ENCODE results near the gene OTC. TPM values are rescaled to one million over a fixed set of nuclear protein-coding genes. Genes with fewer than 3 reads are reported as not detected.

Gene OTC
- polyA plus RNA-seq, 1 donor (not counting 4 experiments of a cell fraction or from before 2014, with no cell fraction given) = not detected

- no peaks in the 10 kb centered on the region for H3K27me3 ChIP-seq (ENCODE audit: control insufficient read depth, extremely low read depth, insufficient read depth, low read length)
- no peak for TF ChIP-seq EZH2 (IDR thresholded peaks at IDR 0.05; ENCODE audit: low read length)
- no peak for TF ChIP-seq CTCF (optimal IDR thresholded peaks at IDR 0.05 in 1 of 3, IDR thresholded peaks at IDR 0.05 in 1 of 3, conservative IDR thresholded peaks at IDR 0.05 in 1 of 3; ENCODE audit: extremely low read depth in 1 of 3, insufficient read depth in 2 of 3, low read length in 3 of 3)
- no peaks in the 10 kb centered on the region for H3K79me2 ChIP-seq (ENCODE audit: control insufficient read depth, insufficient read depth, low read length)
- FAIRE-seq = no peak
- H3K27ac ChIP-seq (ENCODE audit: control insufficient read depth, insufficient read depth, low read length) = no peak overlapping the region
- dilution Hi-C loops (cut with MboI; ENCODE audit: extremely low pct_ligation_motif_present, low sequenced_read_pairs) = no loop called here
- no peaks in the 10 kb centered on the region for H3K9me1 ChIP-seq (ENCODE audit: control insufficient read depth, extremely low read depth, insufficient read depth, low read length)
- H3K4me2 ChIP-seq (ENCODE audit: control insufficient read depth, extremely low read depth, insufficient read depth, low read depth, low read length) = no peak overlapping the region
- no peak overlapping the region for H3K4me3 ChIP-seq (ENCODE audit: control insufficient read depth in 2 of 3, extremely low read depth in 1 of 3, insufficient read depth in 2 of 3, low read depth in 1 of 3, low read length in 3 of 3)
- no peaks in the 10 kb centered on the region for H3K9me3 ChIP-seq (ENCODE audit: control insufficient read depth, low read depth, low read length)
- H4K20me1 ChIP-seq (ENCODE audit: control insufficient read depth, extremely low read depth, insufficient read depth, low read length) = no peaks in the 10 kb centered on the region
- DNase-seq (ENCODE audit: low read depth, low spot score) = no peak
- H3K4me1 ChIP-seq (ENCODE audit: control insufficient read depth, extremely low read depth, insufficient read depth, low read length) = no peaks in the 10 kb centered on the region
- no peaks in the 10 kb centered on the region for H3K36me3 ChIP-seq (ENCODE audit: control insufficient read depth in 2 of 2, extremely low read depth in 1 of 2, insufficient read depth in 2 of 2, low read length in 2 of 2)
- no peak overlapping the region for H2AFZ ChIP-seq (ENCODE audit: control insufficient read depth, low read length)
- no peak overlapping the region for H3K9ac ChIP-seq (ENCODE audit: control insufficient read depth, extremely low read depth, insufficient read depth, low read length)
Measured at GRCh38 chrX:38351346-38351745, 1.1 kb upstream of the OTC start.

- no peak for TF ChIP-seq CTCF (optimal IDR thresholded peaks at IDR 0.05 in 1 of 3, IDR thresholded peaks at IDR 0.05 in 1 of 3, conservative IDR thresholded peaks at IDR 0.05 in 1 of 3; ENCODE audit: extremely low read depth in 1 of 3, insufficient read depth in 2 of 3, low read length in 3 of 3)
- TF ChIP-seq EZH2 (IDR thresholded peaks at IDR 0.05; ENCODE audit: low read length) = no peak
- no peaks in the 10 kb centered on the region for H3K36me3 ChIP-seq (ENCODE audit: control insufficient read depth in 2 of 2, extremely low read depth in 1 of 2, insufficient read depth in 2 of 2, low read length in 2 of 2)
- H3K9me3 ChIP-seq (ENCODE audit: control insufficient read depth, low read depth, low read length) = no peaks in the 10 kb centered on the region
- H3K4me3 ChIP-seq (ENCODE audit: control insufficient read depth in 2 of 3, extremely low read depth in 1 of 3, insufficient read depth in 2 of 3, low read depth in 1 of 3, low read length in 3 of 3) = no peak overlapping the region
- no peaks in the 10 kb centered on the region for H3K4me1 ChIP-seq (ENCODE audit: control insufficient read depth, extremely low read depth, insufficient read depth, low read length)
- H2AFZ ChIP-seq (ENCODE audit: control insufficient read depth, low read length) = no peak overlapping the region
- DNase-seq (ENCODE audit: low read depth, low spot score) = no peak
- no peak overlapping the region for H3K4me2 ChIP-seq (ENCODE audit: control insufficient read depth, extremely low read depth, insufficient read depth, low read depth, low read length)
- no peak overlapping the region for H3K9ac ChIP-seq (ENCODE audit: control insufficient read depth, extremely low read depth, insufficient read depth, low read length)
- FAIRE-seq = no peak
- H3K79me2 ChIP-seq (ENCODE audit: control insufficient read depth, insufficient read depth, low read length) = no peaks in the 10 kb centered on the region
- H3K9me1 ChIP-seq (ENCODE audit: control insufficient read depth, extremely low read depth, insufficient read depth, low read length) = no peaks in the 10 kb centered on the region
- dilution Hi-C loops (cut with MboI; ENCODE audit: extremely low pct_ligation_motif_present, low sequenced_read_pairs) = no loop called here
- no peaks in the 10 kb centered on the region for H4K20me1 ChIP-seq (ENCODE audit: control insufficient read depth, extremely low read depth, insufficient read depth, low read length)
- H3K27ac ChIP-seq (ENCODE audit: control insufficient read depth, insufficient read depth, low read length) = no peak overlapping the region
- no peaks in the 10 kb centered on the region for H3K27me3 ChIP-seq (ENCODE audit: control insufficient read depth, extremely low read depth, insufficient read depth, low read length)
Measured at GRCh38 chrX:38356401-38356800, 4.0 kb downstream of the OTC start.
